ENCODE data around the gene HACD3. TPM values are rescaled to one million over a fixed set of nuclear protein-coding genes. Genes with fewer than 3 reads are reported as not detected.

Gene HACD3
- total RNA-seq, 1 donor from 2014 or later: 56.8 TPM

GRCh38 chr15:65623103-65623502, 92.8 kb downstream of the HACD3 start:
- Histone ChIP-seq H3K9me3 (no peaks in the 10 kb centered on the region), H3K4me3 (no peak overlapping the region), H3K27ac (no peak overlapping the region), H3K4me1 (no peaks in the 10 kb centered on the region), H3K27me3 (no peaks in the 10 kb centered on the region), H3K36me3 (peaks cover 19% of the 10 kb centered on the region)
- no peak for TF ChIP-seq CTCF (IDR thresholded peaks at IDR 0.05)
- DNase-seq (no peak), ATAC-seq (no peak)
- intact Hi-C loops (cut with DNase I): no loop called here

DNA sequence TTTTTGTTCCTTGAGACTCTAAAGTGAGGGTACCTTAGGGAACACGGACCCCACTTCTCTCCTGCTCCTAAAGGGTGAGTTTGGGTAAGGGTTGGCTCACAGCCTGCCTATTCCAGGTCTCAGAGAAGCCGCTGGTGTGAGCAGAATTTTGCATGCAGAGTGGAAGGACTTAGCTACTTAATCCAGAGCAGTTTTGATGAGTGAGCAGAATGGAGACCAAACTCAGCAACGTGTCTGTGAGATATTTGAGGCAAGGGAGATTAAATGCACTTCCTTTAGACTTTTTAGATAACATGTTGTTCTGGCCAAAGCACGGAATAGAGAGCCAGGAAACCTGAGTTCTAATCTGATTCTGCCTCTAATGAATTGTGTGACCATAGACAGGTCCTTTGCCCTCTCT, 96.6 kb downstream of the HACD3 start:
- H3K4me3 ChIP-seq: no peak overlapping the region
- H3K36me3 ChIP-seq: peaks cover 19% of the 10 kb centered on the region
- no peaks in the 10 kb centered on the region for H3K27me3 ChIP-seq
- H3K27ac ChIP-seq: no peak overlapping the region
- DNase-seq (no peak), ATAC-seq (no peak)
- intact Hi-C loops (cut with DNase I): no loop called here
- no peak for TF ChIP-seq CTCF (IDR thresholded peaks at IDR 0.05)
- H3K9me3 ChIP-seq: no peaks in the 10 kb centered on the region
- H3K4me1 ChIP-seq: no peaks in the 10 kb centered on the region

Other genes starting within 250 kb of the HACD3 start
- 8.3 TPM for gene PARP16, start 243.6 kb upstream of the HACD3 start, total RNA-seq
- not detected for gene RNU5A-1, start 234.4 kb upstream of the HACD3 start, total RNA-seq
- 21.6 TPM for gene RNU5B-1, start 225.8 kb upstream of the HACD3 start, total RNA-seq
- not detected for gene IGDCC3, start 152.5 kb upstream of the HACD3 start, total RNA-seq
- gene IGDCC4, start 107.5 kb upstream of the HACD3 start, total RNA-seq: 0.38 TPM
- 28.2 TPM for gene DPP8, start 12.8 kb upstream of the HACD3 start, total RNA-seq
- 32.0 TPM for gene INTS14, start 80.7 kb downstream of the HACD3 start, total RNA-seq
- gene SLC24A1, start 91.5 kb downstream of the HACD3 start, total RNA-seq: 11.8 TPM